Stimulated activated CD4-positive, alpha-beta T cell treated with anti-CD3 and anti-CD28 coated beads, Interleukin-4, amount 100 ng/mL, for 48 hours (primary cell): ENCODE measurements around the gene SIK2.

Source experiments
- DNase-seq, 2 donors: peaks; one replicate each; pipeline ENCODE4 v3.0.0-alpha.2; 2020; ENCODE audit warnings: low read depth in 2 of 2

SIK2 gene

GRCh38 chr11:111582163-111582562, 20.1 kb upstream of the SIK2 start:
- no peak for DNase-seq

- DNase-seq, result no peak
Observed at GRCh38 chr11:111582881-111583280, 19.4 kb upstream of the SIK2 start.

- DNase-seq, result no peak
Observed at GRCh38 chr11:111585371-111585770, 16.9 kb upstream of the SIK2 start.

- no peak for DNase-seq
Observed at GRCh38 chr11:111586388-111586831, 15.8 kb upstream of the SIK2 start.

GRCh38 chr11:111589114-111589513, 13.1 kb upstream of the SIK2 start:
- no peak for DNase-seq

GRCh38 chr11:111589886-111590499, 12.3 kb upstream of the SIK2 start:
- DNase-seq, result no peak

- no peak for DNase-seq
Observed at GRCh38 chr11:111591187-111591960, 10.9 kb upstream of the SIK2 start.

- no peak for DNase-seq
Observed at GRCh38 chr11:111592491-111592890, 9.8 kb upstream of the SIK2 start.

GRCh38 chr11:111596319-111596718, 5.9 kb upstream of the SIK2 start:
- no peak for DNase-seq

- DNase-seq, result no peak
Observed at GRCh38 chr11:111598148-111598547, 4.1 kb upstream of the SIK2 start.

- no peak for DNase-seq
Observed at GRCh38 chr11:111598559-111598958, 3.7 kb upstream of the SIK2 start.

GRCh38 chr11:111601636-111601978, 642 bp upstream of the SIK2 start:
- DNase-seq, result no peak

- DNase-seq, result no peak
Observed at GRCh38 chr11:111602865-111603610, 789 bp downstream of the SIK2 start.

- DNase-seq, result no peak
Observed at GRCh38 chr11:111603611-111604130, 1.4 kb downstream of the SIK2 start.

GRCh38 chr11:111604392-111605009, 2.3 kb downstream of the SIK2 start:
- no peak for DNase-seq

- DNase-seq, result no peak
Observed at GRCh38 chr11:111605681-111606080, 3.4 kb downstream of the SIK2 start.

- DNase-seq, result no peak
Observed at GRCh38 chr11:111606986-111607385, 4.7 kb downstream of the SIK2 start.

GRCh38 chr11:111607751-111608150, 5.5 kb downstream of the SIK2 start:
- DNase-seq, result no peak

- DNase-seq, result no peak
Observed at GRCh38 chr11:111612224-111612623, 10.0 kb downstream of the SIK2 start.

- DNase-seq, result no peak
Observed at GRCh38 chr11:111617286-111617685, 15.0 kb downstream of the SIK2 start.

- no peak for DNase-seq
Observed at GRCh38 chr11:111620518-111620917, 18.3 kb downstream of the SIK2 start.

- DNase-seq, result no peak
Observed at GRCh38 chr11:111623527-111624030, 21.3 kb downstream of the SIK2 start.
